ENCODE data around the gene GSTP1. TPM values are rescaled to one million over a fixed set of nuclear protein-coding genes. Genes with fewer than 3 reads are reported as not detected.
A peak's percentile ranks its signal among the peaks of the same experiment; 100 is the strongest.

GSTP1 gene
- total and polyA plus RNA-seq, 12 donors: 249 to 642 (median 332) TPM

DNA sequence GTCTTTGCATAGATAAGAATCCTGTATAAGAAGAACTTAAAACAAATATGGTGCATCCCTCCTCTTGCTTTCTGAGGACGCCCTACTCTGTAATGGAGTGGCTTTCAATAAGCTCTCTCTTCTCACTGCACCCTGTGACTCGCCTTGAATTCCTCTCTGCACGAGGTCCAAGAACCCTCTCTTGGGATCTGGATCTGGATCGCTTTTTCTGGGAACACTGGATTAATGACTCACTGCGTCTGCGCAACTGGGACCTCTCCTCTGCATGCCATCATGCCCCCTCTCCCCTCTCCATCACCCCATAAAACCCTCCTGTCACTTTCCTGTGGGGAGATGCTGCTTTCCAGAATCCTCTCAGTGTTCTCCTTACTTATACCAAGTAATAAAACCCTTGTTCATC lies 45.3 kb upstream of the GSTP1 start:
- Histone ChIP-seq H3K27me3 (no peaks in the 10 kb centered on the region), H3K27ac (no peak overlapping the region), H3K9me3 (peaks cover 0 to 23% (median 0%) of the 10 kb centered on the region in 11 donors), H3K4me1 (peaks cover 0 to 5% (median 0%) of the 10 kb centered on the region in 9 donors), H3K4me3 (no peak overlapping the region), H3K36me3 (no peaks in the 10 kb centered on the region)
- no peak for TF ChIP-seq CTCF (IDR thresholded peaks at IDR 0.05)
- 69 to 75% methylated on average over 6 of the region's 6 CpGs for WGBS, 2 donors
- peak in 3 of 8 donors; percentile 21 to 59 (median 46) for ATAC-seq
- intact Hi-C loops (cut with DNase I): no loop called here
- no peak for DNase-seq

- DNase-seq (no peak), ATAC-seq (no peak)
- no peak overlapping the region for H3K27ac ChIP-seq
- no peaks in the 10 kb centered on the region for H3K27me3 ChIP-seq
- intact Hi-C loops (cut with DNase I): no loop called here
- no peak overlapping the region for H3K4me3 ChIP-seq
- H3K4me1 ChIP-seq: peaks cover 0 to 5% (median 0%) of the 10 kb centered on the region in 9 donors
- 87 to 92% methylated on average over 10 of the region's 10 CpGs for WGBS, 2 donors
- peaks cover 0 to 17% (median 0%) of the 10 kb centered on the region in 11 donors for H3K9me3 ChIP-seq
- no peaks in the 10 kb centered on the region for H3K36me3 ChIP-seq
- TF ChIP-seq CTCF (IDR thresholded peaks at IDR 0.05): no peak
Measured at GRCh38 chr11:67538823-67539505, 44.6 kb upstream of the GSTP1 start.

DNA sequence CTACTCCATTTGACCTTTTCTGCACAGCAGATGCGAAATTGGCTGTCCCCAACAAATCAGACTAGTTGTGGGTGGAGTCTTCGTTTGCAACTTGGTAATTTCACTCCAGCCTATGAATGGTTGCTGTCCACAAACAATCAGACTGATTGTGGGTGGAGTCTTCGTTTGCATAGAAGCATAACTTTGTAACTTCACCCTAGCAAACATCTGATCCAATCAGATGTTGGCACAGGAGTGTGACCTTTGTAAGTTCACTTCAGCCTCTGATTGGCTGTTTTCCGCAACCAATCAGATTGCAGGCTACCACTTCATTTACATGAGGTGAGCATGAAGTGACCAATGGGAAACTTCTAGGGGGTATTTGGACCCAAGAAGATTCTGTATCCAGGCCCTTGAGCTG lies 44.1 kb upstream of the GSTP1 start:
- 90% methylated on average over 4 of the region's 4 CpGs for WGBS, 2 donors
- Histone ChIP-seq H3K36me3 (no peaks in the 10 kb centered on the region), H3K4me3 (no peak overlapping the region), H3K27me3 (no peaks in the 10 kb centered on the region), H3K27ac (no peak overlapping the region), H3K9me3 (peaks cover 0 to 11% (median 0%) of the 10 kb centered on the region in 11 donors), H3K4me1 (peaks cover 0 to 9% (median 4%) of the 10 kb centered on the region in 9 donors)
- no peak for TF ChIP-seq CTCF (IDR thresholded peaks at IDR 0.05)
- DNase-seq: no peak
- ATAC-seq: no peak
- intact Hi-C loops (cut with DNase I): no loop called here

GRCh38 chr11:67541198-67541597 lies 42.4 kb upstream of the GSTP1 start:
- H3K27ac ChIP-seq: no peak overlapping the region
- H3K36me3 ChIP-seq: no peaks in the 10 kb centered on the region
- intact Hi-C loops (cut with DNase I): no loop called here
- no peak overlapping the region for H3K4me3 ChIP-seq
- TF ChIP-seq CTCF (IDR thresholded peaks at IDR 0.05): no peak
- WGBS, 2 donors: 88 to 94% methylated on average over 6 of the region's 6 CpGs
- H3K4me1 ChIP-seq: peaks cover 0 to 18% (median 13%) of the 10 kb centered on the region in 9 donors
- no peaks in the 10 kb centered on the region for H3K27me3 ChIP-seq
- no peak for DNase-seq
- no peaks in the 10 kb centered on the region for H3K9me3 ChIP-seq
- no peak for ATAC-seq

All from heart right ventricle (tissue), 16 donors.